Thyroid gland (tissue), 4 donors: Measurements from ENCODE around the gene SCGB1C1. TPM values are rescaled to one million over a fixed set of nuclear protein-coding genes. Genes with fewer than 3 reads are reported as not detected.

Experiments
- DNase-seq, 2 donors: peaks; one replicate each; pipeline ENCODE4 v3.0.0-alpha.2; 2019
- H3K27ac ChIP-seq, 3 donors: fragments of 200-600 bp; sonication (generic); 1 replicate in 2 of 3; 2 replicates in 1 of 3; pipeline ENCODE4 v1.5.1; 2016 to 2019; ENCODE audit warnings: mild to moderate bottlenecking in 1 of 3, moderate library complexity in 1 of 3
- H3K27me3 ChIP-seq: fragments of 200-600 bp; sonication (generic); one replicate; pipeline ENCODE4 v1.5.1; 2019
- H3K36me3 ChIP-seq, 2 donors: fragments of 200-600 bp; sonication (generic); one replicate each; pipeline ENCODE4 v1.5.1; 2016 to 2019
- H3K4me1 ChIP-seq, 2 donors: fragments of 200-600 bp; sonication (generic); one replicate each; pipeline ENCODE4 v1.5.1; 2017 to 2019
- H3K4me3 ChIP-seq, 3 donors: fragments of 200-600 bp; sonication (generic); replicated peaks in 1 of 3; 1 replicate in 2 of 3; 2 replicates in 1 of 3; pipeline ENCODE4 v1.5.1; 2016; ENCODE audit warnings: mild to moderate bottlenecking in 1 of 3
- H3K9me3 ChIP-seq: fragments of 200-600 bp; sonication (generic); one replicate; pipeline ENCODE4 v1.5.1; 2017
- CTCF ChIP-seq, 6 experiments: fragments of 200-600 bp in 3 of 6; fragments of 450-650 bp in 3 of 6; sonication (generic) in 3 of 6; IDR thresholded peaks; one replicate each; pipeline ENCODE4 v1.5.1; 2016 to 2019; ENCODE audit warnings: antibody characterized with exemption in 6 of 6, mild to moderate bottlenecking in 2 of 6, inconsistent platforms in 1 of 6, moderate library complexity in 1 of 6
- POLR2A ChIP-seq, 2 donors: fragments of 450-650 bp; IDR thresholded peaks; one replicate each; pipeline ENCODE4 v1.6.1; 2017; ENCODE audit warnings: antibody characterized with exemption in 2 of 2, mild to moderate bottlenecking in 2 of 2, moderate library complexity in 1 of 2
- WGBS, 2 donors: methylation state at CpG; one replicate each; pipeline ENCODE4 v1.1.5; 2017; 5-methylcytosine and 5-hydroxymethylcytosine counted together
- intact Hi-C: fragments of 100-400 bp; cut with DNase I; formaldehyde crosslinking; loops from one replicate; pipeline ENCODE4 v1.15.1; 2023
- total RNA-seq, 4 donors: library from RNA; depleted of rRNA; stranded (reverse); fragments of >200 nt; gene quantifications; one replicate each; pipeline ENCODE4 v1.2.3, GENCODE V29; 2016

Gene SCGB1C1
- total RNA-seq, 4 donors from 2014 or later = not detected

- no peak overlapping the region for H3K4me3 ChIP-seq
- H3K36me3 ChIP-seq = peaks cover 46 to 52% of the 10 kb centered on the region in 2 donors
- 94 to 96% methylated on average over 5 of the region's 5 CpGs for WGBS, 2 donors
- no peak overlapping the region for H3K27ac ChIP-seq
- H3K27me3 ChIP-seq = no peaks in the 10 kb centered on the region
- intact Hi-C loops = no loop called here
- no peaks in the 10 kb centered on the region for H3K9me3 ChIP-seq
- TF ChIP-seq CTCF (IDR thresholded peaks at IDR 0.05) (no peak), POLR2A (IDR thresholded peaks at IDR 0.05) (no peak)
- H3K4me1 ChIP-seq = peaks cover 18 to 22% of the 10 kb centered on the region in 2 donors
- DNase-seq = no peak
These were observed 17.9 kb downstream of the SCGB1C1 start for GRCh38 chr11:210803-211180.

- intact Hi-C loops = no loop called here
- no peak overlapping the region for H3K27ac ChIP-seq
These were observed 18.4 kb downstream of the SCGB1C1 start for GRCh38 chr11:211295-211694.

GRCh38 chr11:211741-212140 is 18.9 kb downstream of the SCGB1C1 start:
- Histone ChIP-seq H3K4me3 (no peak overlapping the region), H3K36me3 (peaks cover 46 to 55% of the 10 kb centered on the region in 2 donors), H3K4me1 (peaks cover 12 to 17% of the 10 kb centered on the region in 2 donors), H3K9me3 (no peaks in the 10 kb centered on the region), H3K27me3 (no peaks in the 10 kb centered on the region), H3K27ac (no peak overlapping the region)
- intact Hi-C loops = no loop called here
- no peak for DNase-seq
- WGBS, 2 donors = 92 to 93% methylated on average over 9 of the region's 9 CpGs
- TF ChIP-seq CTCF (IDR thresholded peaks at IDR 0.05) (no peak), POLR2A (IDR thresholded peaks at IDR 0.05) (no peak)

More at GRCh38 chr11:211295-211694, 18.4 kb downstream of the SCGB1C1 start:
- no peak for DNase-seq
- Histone ChIP-seq H3K36me3 (peaks cover 46 to 55% of the 10 kb centered on the region in 2 donors), H3K27me3 (no peaks in the 10 kb centered on the region), H3K4me3 (no peak overlapping the region), H3K4me1 (peaks cover 13 to 17% of the 10 kb centered on the region in 2 donors), H3K9me3 (no peaks in the 10 kb centered on the region)
- no peak for TF ChIP-seq CTCF (IDR thresholded peaks at IDR 0.05)
- no peak for TF ChIP-seq POLR2A (IDR thresholded peaks at IDR 0.05)
- WGBS, 2 donors = 72 to 83% methylated on average over 4 to 5 of the region's 5 CpGs

GRCh38 chr11:212150-213100 is 19.5 kb downstream of the SCGB1C1 start:
- Histone ChIP-seq H3K27me3 (no peaks in the 10 kb centered on the region), H3K9me3 (no peaks in the 10 kb centered on the region), H3K36me3 (peaks cover 46 to 55% of the 10 kb centered on the region in 2 donors), H3K4me3 (no peak overlapping the region), H3K27ac (no peak overlapping the region), H3K4me1 (peaks cover 12 to 17% of the 10 kb centered on the region in 2 donors)
- DNase-seq = no peak
- intact Hi-C loops = no loop called here
- WGBS, 2 donors = 93 to 95% methylated on average over 13 to 14 of the region's 17 CpGs
- TF ChIP-seq CTCF (IDR thresholded peaks at IDR 0.05) (no peak), POLR2A (IDR thresholded peaks at IDR 0.05) (no peak)

- no peak overlapping the region for H3K4me3 ChIP-seq
- H3K27ac ChIP-seq = no peak overlapping the region
- TF ChIP-seq POLR2A (IDR thresholded peaks at IDR 0.05) (no peak), CTCF (IDR thresholded peaks at IDR 0.05) (no peak)
- H3K4me1 ChIP-seq = peaks cover 12 to 17% of the 10 kb centered on the region in 2 donors
- DNase-seq = no peak
- WGBS, 2 donors = 79 to 93% methylated on average over 4 of the region's 4 CpGs
- no peaks in the 10 kb centered on the region for H3K9me3 ChIP-seq
- no peaks in the 10 kb centered on the region for H3K27me3 ChIP-seq
- intact Hi-C loops = no loop called here
- peaks cover 46 to 55% of the 10 kb centered on the region in 2 donors for H3K36me3 ChIP-seq
These were observed 20.2 kb downstream of the SCGB1C1 start for GRCh38 chr11:213111-213510.
